OCI-LY3 (cell line): Measurements from ENCODE around the gene SNX24.
A peak's percentile ranks its signal among the peaks of the same experiment; 100 is the strongest.
"Not testable (repeated sequence)": the region's sequence is repeated elsewhere in the genome, so short reads cannot be mapped to it uniquely, and the experiment has no call there.

Experiments used
- H2AFZ ChIP-seq: fragments of 200-600, 300-600 bp; shearing (Covaris generic); 2 replicates; pipeline ENCODE4 v1.6.0; 2014; ENCODE audit warnings: antibody characterized with exemption, low read depth, low read length
- H3K27ac ChIP-seq: fragments of 200-600, 300-600 bp; sonication (generic); 2 replicates; pipeline ENCODE4 v1.5.1; 2014; ENCODE audit warnings: mild to moderate bottlenecking, low read length, moderate library complexity, mixed read lengths
- H3K27me3 ChIP-seq: fragments of 200-600, 300-600 bp; sonication (generic); 2 replicates; pipeline ENCODE4 v1.6.1; 2014; ENCODE audit warnings: low read depth, low read length, mixed read lengths
- H3K36me3 ChIP-seq: fragments of 200-600, 300-600 bp; sonication (generic); replicated peaks from 2 replicates; pipeline ENCODE3; 2014; ENCODE audit warnings: low read depth, low read length, mixed read lengths
- H3K4me1 ChIP-seq: fragments of 300-600, 200-600 bp; sonication (generic); 2 replicates; pipeline ENCODE4 v1.6.1; 2014; ENCODE audit warnings: low read length, mixed read lengths
- H3K4me2 ChIP-seq: fragments of 200-600, 300-600 bp; sonication (generic); 2 replicates; pipeline ENCODE4 v1.6.1; 2014; ENCODE audit warnings: low read length, mixed read lengths
- H3K4me3 ChIP-seq: fragments of 300-600, 200-600 bp; sonication (generic); 2 replicates; pipeline ENCODE4 v1.5.1; 2014; ENCODE audit warnings: antibody characterized with exemption, mild to moderate bottlenecking, low read length, moderate library complexity
- H3K79me2 ChIP-seq: fragments of 300-600, 200-600 bp; shearing (Covaris generic); 2 replicates; pipeline ENCODE4 v1.6.1; 2014; ENCODE audit warnings: mild to moderate bottlenecking, low read length, mixed read lengths
- H3K9ac ChIP-seq: fragments of 300-600, 200-600 bp; shearing (Covaris generic); 2 replicates; pipeline ENCODE4 v1.6.0; 2014; ENCODE audit warnings: mild to moderate bottlenecking, low read length, moderate library complexity
- H3K9me3 ChIP-seq: fragments of 200-600, 300-600 bp; shearing (Covaris generic); 2 replicates; pipeline ENCODE4 v1.6.1; 2014; ENCODE audit warnings: low read length, mixed read lengths; ENCODE audit not compliant: insufficient read depth
- H4K20me1 ChIP-seq: fragments of 200-600, 300-600 bp; sonication (generic); 2 replicates; pipeline ENCODE4 v1.6.1; 2016; ENCODE audit warnings: low read length, mixed read lengths; ENCODE audit not compliant: insufficient read depth
- EZH2phosphoT487 ChIP-seq: fragments of 200-600 bp; shearing (Covaris generic); IDR thresholded peaks from 2 replicates; pipeline ENCODE4 v1.6.1; 2018; ENCODE audit warnings: antibody characterized with exemption, mixed run types, low read depth
- TF ChIP-seq, protein P1 (sequence below): fragments of 200-600, 300-600 bp; sonication (generic); IDR thresholded peaks from 2 replicates; pipeline ENCODE4 v1.5.1; 2014; ENCODE audit warnings: antibody characterized with exemption, low read length, low read depth

The SNX24 gene

DNA sequence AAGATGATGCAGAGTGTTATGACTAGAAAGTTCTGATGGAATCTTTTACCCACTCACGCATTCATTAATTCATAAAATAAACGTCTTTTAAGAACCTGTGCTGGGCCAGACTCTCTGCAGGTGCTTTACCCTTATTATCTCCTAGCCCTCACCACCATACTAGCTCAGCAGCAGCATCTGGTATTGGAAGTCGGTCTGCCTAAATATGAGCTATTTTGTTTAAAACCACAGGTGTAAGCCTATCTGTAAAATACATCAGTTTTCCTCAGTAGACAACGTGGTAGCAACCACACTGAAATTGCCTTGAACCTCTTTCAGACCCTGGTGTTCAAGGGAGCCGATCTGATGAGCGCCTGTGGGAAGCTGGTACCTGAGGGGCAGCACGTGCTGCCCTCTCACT lies 121.7 kb downstream of the SNX24 start:
- peaks cover 44% of the 10 kb centered on the region for H3K4me1 ChIP-seq
- peak overlapping the region; percentile 68 for H3K4me3 ChIP-seq
- H3K4me2 ChIP-seq: peak overlapping the region; percentile 82
- TF ChIP-seq, protein P1, sequence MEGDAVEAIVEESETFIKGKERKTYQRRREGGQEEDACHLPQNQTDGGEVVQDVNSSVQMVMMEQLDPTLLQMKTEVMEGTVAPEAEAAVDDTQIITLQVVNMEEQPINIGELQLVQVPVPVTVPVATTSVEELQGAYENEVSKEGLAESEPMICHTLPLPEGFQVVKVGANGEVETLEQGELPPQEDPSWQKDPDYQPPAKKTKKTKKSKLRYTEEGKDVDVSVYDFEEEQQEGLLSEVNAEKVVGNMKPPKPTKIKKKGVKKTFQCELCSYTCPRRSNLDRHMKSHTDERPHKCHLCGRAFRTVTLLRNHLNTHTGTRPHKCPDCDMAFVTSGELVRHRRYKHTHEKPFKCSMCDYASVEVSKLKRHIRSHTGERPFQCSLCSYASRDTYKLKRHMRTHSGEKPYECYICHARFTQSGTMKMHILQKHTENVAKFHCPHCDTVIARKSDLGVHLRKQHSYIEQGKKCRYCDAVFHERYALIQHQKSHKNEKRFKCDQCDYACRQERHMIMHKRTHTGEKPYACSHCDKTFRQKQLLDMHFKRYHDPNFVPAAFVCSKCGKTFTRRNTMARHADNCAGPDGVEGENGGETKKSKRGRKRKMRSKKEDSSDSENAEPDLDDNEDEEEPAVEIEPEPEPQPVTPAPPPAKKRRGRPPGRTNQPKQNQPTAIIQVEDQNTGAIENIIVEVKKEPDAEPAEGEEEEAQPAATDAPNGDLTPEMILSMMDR: no peak
- no peak for TF ChIP-seq EZH2phosphoT487
- H3K36me3 ChIP-seq: no peaks in the 10 kb centered on the region
- no peaks in the 10 kb centered on the region for H4K20me1 ChIP-seq
- H3K9me3 ChIP-seq: no peaks in the 10 kb centered on the region
- no peaks in the 10 kb centered on the region for H3K27me3 ChIP-seq
- peak overlapping the region; percentile 99 for H3K27ac ChIP-seq
- H3K79me2 ChIP-seq: no peaks in the 10 kb centered on the region
- peak overlapping the region; percentile 88 for H3K9ac ChIP-seq
- H2AFZ ChIP-seq: no peak overlapping the region

DNA sequence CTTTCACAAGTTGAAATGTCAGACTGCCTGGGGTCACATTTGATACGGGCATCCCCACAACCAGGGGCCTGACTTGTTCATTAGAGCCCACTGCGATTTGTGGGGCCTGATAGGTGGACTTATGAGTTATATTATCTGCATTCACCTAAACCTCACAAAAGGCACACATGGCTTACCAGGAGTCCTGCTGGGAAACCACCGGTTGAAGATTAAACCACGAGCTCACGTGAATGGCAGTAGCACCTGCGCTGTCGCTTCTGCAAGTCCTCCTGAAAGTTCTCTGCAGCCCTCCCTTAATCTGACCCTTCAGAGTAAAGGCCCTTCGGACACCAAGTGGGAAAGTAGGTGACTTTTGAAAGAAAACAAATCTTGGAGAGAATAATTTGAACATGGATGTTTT lies 122.2 kb downstream of the SNX24 start:
- peak overlapping the region; percentile 88 for H3K9ac ChIP-seq
- peak overlapping the region; percentile 68 for H3K4me3 ChIP-seq
- no peak for TF ChIP-seq EZH2phosphoT487
- TF ChIP-seq, protein P1: no peak
- no peak overlapping the region for H2AFZ ChIP-seq
- H3K4me2 ChIP-seq: peak overlapping the region; percentile 82
- no peaks in the 10 kb centered on the region for H3K27me3 ChIP-seq
- peaks cover 40% of the 10 kb centered on the region for H3K4me1 ChIP-seq
- H3K36me3 ChIP-seq: no peaks in the 10 kb centered on the region
- peak overlapping the region; percentile 99 for H3K27ac ChIP-seq
- H4K20me1 ChIP-seq: no peaks in the 10 kb centered on the region
- no peaks in the 10 kb centered on the region for H3K79me2 ChIP-seq
- no peaks in the 10 kb centered on the region for H3K9me3 ChIP-seq

DNA sequence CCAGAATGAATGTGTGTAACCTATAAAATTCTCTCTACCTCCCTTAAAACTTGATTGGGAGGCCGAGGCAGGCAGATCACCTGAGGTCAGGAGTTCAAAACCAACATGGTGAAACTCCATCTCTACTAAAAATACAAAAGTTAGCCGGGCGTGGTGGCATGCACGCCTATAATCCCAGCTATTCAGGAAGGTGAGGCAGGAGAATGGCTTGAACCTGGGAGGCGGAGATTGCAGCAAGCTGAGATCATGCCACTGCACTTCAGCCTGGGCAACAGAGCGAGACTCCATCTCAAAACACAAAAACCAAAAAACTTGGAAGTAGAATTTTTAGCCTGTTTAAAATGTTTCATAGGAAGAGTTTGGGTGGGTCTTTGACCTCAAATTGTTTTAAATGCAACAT lies 122.6 kb downstream of the SNX24 start:
- H2AFZ ChIP-seq, H3K79me2 ChIP-seq, H3K9me3 ChIP-seq, H3K9ac ChIP-seq, H4K20me1 ChIP-seq, H3K36me3 ChIP-seq, H3K27me3 ChIP-seq: not testable (repeated sequence)
- Histone ChIP-seq H3K4me2 (peak overlapping the region; percentile 82), H3K27ac (peak overlapping the region; percentile 99), H3K4me1 (peaks cover 40% of the 10 kb centered on the region), H3K4me3 (peak overlapping the region; percentile 15; the same call in 1 of the 2 replicates)

DNA sequence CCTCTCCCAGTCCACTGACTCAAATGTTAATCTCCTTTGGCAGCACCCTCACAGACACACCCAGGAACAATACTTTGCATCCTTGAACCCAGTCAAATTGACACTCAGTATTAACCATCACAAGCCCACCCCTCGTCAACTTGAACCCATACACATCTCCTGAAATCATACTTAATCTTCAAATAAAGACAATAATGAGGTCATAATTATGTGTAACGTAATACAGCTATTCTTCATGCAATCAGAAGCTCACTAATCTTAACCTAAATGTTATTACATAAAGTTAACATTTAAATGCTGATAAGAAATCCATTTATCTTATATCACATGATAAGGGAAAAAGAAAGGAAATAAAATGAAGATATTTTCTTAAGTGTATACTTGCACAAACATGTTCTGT lies 125.9 kb downstream of the SNX24 start:
- TF ChIP-seq, protein P1: no peak
- no peak for TF ChIP-seq EZH2phosphoT487

DNA sequence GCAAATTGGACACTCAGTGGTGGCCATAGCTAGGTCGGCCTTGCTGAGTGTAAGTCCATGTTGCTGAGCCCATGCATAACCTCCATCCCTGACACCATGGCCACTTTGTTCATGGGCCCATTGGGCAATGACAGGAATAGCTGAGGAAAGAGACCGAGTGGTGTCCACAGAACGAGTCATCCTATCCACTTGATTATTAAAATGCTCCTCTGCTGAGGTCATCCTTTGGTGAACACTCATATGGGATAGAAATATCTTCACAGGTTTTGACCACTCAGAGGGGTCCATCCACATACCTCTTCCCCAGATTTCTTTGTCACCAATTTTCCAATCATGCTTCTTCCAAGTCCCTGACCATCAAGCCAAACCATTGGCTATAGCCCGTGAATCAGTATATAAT lies 127.5 kb downstream of the SNX24 start:
- Histone ChIP-seq H3K4me1 (peaks cover 11% of the 10 kb centered on the region), H2AFZ (no peak overlapping the region), H3K4me2 (no peak overlapping the region), H3K9ac (no peak overlapping the region), H3K79me2 (no peaks in the 10 kb centered on the region), H3K27me3 (no peaks in the 10 kb centered on the region), H3K36me3 (no peaks in the 10 kb centered on the region), H3K4me3 (no peak overlapping the region), H3K9me3 (no peaks in the 10 kb centered on the region), H3K27ac (no peak overlapping the region), H4K20me1 (no peaks in the 10 kb centered on the region)
- no peak for TF ChIP-seq EZH2phosphoT487
- TF ChIP-seq, protein P1: no peak

More for the DNA sequence above, 125.9 kb downstream of the SNX24 start:
- Histone ChIP-seq H3K4me3 (no peak overlapping the region), H3K4me2 (no peak overlapping the region), H3K9ac (no peak overlapping the region), H2AFZ (no peak overlapping the region), H3K9me3 (no peaks in the 10 kb centered on the region), H3K79me2 (no peaks in the 10 kb centered on the region), H3K4me1 (peaks cover 26% of the 10 kb centered on the region), H3K27ac (no peak overlapping the region), H4K20me1 (no peaks in the 10 kb centered on the region), H3K27me3 (no peaks in the 10 kb centered on the region), H3K36me3 (no peaks in the 10 kb centered on the region)

DNA sequence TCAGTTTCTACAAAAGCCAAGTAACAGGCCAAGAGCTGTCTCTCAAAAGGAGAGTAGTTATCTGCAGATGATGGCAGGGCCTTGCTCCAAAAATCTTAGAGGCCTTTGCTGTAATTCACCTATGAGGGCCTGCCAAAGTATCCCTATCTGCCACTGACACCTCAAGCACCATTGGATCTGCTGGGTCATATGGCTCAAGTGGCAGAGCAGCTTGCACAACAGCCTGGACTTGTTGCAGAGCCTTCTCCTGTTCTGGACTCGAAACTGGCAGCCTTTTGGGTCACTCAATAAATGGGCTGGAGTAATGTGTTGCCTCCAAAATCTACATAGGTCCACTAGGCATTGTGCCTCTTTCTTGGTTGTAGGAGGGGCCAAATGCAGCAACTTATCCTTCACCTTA lies 128.3 kb downstream of the SNX24 start:
- H3K9ac ChIP-seq, H3K79me2 ChIP-seq, H3K27me3 ChIP-seq, H3K36me3 ChIP-seq, H2AFZ ChIP-seq, H4K20me1 ChIP-seq, H3K27ac ChIP-seq, H3K4me2 ChIP-seq, H3K4me1 ChIP-seq, H3K9me3 ChIP-seq, H3K4me3 ChIP-seq: not testable (repeated sequence)

DNA sequence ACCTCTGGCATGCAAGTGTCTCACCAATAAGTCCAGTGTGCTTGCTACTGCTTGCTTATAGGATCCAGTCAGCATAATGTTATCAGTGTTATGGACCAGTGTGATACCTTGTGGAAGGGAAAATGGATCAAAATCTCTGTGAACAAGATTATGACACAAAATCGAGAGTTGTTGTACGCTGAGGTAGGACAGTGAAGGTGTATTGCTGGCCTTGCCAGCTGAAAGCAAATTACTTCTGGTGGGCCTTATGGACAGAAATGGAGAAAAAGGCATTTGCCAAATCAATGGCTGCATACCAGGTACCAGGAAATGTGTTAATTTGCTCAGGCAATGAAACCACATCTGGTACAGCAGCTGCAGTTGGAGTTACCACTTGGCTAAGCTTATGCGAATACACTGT lies 128.8 kb downstream of the SNX24 start:
- H3K36me3 ChIP-seq: not testable (repeated sequence)

More for the DNA sequence above, 128.8 kb downstream of the SNX24 start:
- H3K9me3 ChIP-seq, H4K20me1 ChIP-seq, H3K27me3 ChIP-seq, H3K4me3 ChIP-seq, H3K79me2 ChIP-seq, H3K27ac ChIP-seq, H2AFZ ChIP-seq, H3K9ac ChIP-seq, H3K4me2 ChIP-seq: not testable (repeated sequence)
- peaks cover 11% of the 10 kb centered on the region for H3K4me1 ChIP-seq
